ENCODE results near the gene FOXA2. TPM values are rescaled to one million over a fixed set of nuclear protein-coding genes. Genes with fewer than 3 reads are reported as not detected.

The FOXA2 gene
- total RNA-seq, 1 donor from 2014 or later = not detected

DNA sequence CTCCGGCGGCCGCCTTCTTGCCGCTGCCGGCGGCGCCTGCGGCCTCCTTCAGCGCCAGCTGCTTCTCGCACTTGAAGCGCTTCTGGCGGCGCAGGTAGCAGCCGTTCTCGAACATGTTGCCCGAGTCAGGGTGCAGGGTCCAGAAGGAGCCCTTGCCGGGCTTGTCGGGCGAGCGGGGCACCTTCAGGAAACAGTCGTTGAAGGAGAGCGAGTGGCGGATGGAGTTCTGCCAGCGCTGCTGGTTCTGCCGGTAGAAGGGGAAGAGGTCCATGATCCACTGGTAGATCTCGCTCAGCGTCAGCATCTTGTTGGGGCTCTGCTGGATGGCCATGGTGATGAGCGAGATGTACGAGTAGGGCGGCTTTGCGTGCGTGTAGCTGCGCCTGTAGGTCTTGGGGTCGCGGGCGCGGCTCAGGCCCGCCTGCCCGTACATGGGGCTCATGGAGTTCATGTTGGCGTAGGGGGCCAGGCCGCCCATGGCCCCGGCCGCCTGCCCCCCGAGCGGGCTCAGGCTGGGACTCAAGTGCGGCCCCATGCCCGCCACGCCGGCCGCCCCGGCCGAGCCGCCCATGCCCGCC lies 1.9 kb downstream of the FOXA2 start:
- no peaks in the 10 kb centered on the region for H3K9me3 Mint-ChIP-seq
- ChIA-PET POLR2A (no interaction called here), CTCF (no interaction called here)
- H3K27me3 Mint-ChIP-seq = peaks cover 60% of the 10 kb centered on the region
- peaks cover 4% of the 10 kb centered on the region for H3K4me1 Mint-ChIP-seq
- TF ChIP-seq, protein P1, sequence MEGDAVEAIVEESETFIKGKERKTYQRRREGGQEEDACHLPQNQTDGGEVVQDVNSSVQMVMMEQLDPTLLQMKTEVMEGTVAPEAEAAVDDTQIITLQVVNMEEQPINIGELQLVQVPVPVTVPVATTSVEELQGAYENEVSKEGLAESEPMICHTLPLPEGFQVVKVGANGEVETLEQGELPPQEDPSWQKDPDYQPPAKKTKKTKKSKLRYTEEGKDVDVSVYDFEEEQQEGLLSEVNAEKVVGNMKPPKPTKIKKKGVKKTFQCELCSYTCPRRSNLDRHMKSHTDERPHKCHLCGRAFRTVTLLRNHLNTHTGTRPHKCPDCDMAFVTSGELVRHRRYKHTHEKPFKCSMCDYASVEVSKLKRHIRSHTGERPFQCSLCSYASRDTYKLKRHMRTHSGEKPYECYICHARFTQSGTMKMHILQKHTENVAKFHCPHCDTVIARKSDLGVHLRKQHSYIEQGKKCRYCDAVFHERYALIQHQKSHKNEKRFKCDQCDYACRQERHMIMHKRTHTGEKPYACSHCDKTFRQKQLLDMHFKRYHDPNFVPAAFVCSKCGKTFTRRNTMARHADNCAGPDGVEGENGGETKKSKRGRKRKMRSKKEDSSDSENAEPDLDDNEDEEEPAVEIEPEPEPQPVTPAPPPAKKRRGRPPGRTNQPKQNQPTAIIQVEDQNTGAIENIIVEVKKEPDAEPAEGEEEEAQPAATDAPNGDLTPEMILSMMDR (IDR thresholded peaks at IDR 0.05) = no peak
- no peak overlapping the region for H3K4me3 Mint-ChIP-seq
- H3K36me3 Mint-ChIP-seq (ENCODE audit: low read depth) = no peaks in the 10 kb centered on the region
- intact Hi-C loops (cut with micrococcal nuclease) = loop anchor here (10.0 kb wide), 1 partner anchor 868 kb away; no protein-coding TSS in a partner anchor
- ATAC-seq (ENCODE audit: low read depth) (no peak), DNase-seq (no peak)
- H3K27ac Mint-ChIP-seq = no peak overlapping the region

DNA sequence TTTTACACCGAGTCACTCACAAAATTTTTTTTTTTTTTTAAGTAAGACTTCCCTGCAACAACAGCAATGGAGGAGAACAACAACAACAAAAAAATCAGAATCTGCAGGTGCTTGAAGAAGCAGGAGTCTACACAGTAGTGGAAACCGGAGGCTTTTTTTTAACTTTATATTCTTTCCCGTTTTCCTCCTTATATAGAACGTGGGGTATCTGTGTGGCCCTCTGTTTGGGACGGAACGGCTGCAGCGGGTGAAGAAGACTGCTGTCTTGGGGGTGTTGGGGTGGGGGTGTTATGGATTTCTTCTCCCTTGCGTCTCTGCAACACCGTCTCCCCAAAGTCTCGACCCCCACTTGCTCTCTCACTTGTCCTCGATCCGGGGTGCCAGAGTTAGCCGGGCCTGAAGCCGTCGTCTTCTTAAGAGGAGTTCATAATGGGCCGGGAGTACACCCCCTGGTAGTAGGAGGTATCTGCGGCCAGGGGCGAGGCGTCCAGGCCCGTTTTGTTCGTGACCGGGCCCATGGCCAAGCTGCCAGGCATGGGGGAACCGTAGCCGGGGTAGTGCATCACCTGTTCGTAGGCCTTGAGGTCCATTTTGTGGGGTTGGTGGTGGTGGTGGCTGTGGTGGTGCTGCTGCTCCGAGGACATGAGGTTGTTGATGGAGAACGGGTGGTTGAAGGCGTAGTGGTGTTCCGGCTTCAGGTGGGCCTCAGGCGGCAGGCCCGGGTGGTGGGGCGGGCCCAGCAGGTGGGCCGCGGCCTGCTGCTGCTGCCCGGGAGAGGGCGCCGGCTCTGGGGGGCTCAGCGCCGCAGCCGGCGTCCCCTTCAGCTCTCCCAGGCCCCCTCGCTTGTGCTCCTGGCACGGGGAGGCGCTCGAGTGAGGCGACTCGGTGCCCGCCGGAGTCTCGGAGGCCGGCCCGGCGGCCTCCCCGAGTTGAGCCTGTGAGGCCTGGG lies 2.7 kb downstream of the FOXA2 start:
- ChIA-PET POLR2A (no interaction called here), CTCF (no interaction called here)
- peaks cover 55% of the 10 kb centered on the region for H3K27me3 Mint-ChIP-seq
- ATAC-seq (ENCODE audit: low read depth) (no peak), DNase-seq (no peak)
- TF ChIP-seq, protein P1 (IDR thresholded peaks at IDR 0.05) = no peak
- no peaks in the 10 kb centered on the region for H3K9me3 Mint-ChIP-seq
- no peaks in the 10 kb centered on the region for H3K36me3 Mint-ChIP-seq (ENCODE audit: low read depth)
- H3K27ac Mint-ChIP-seq = no peak overlapping the region
- intact Hi-C loops (cut with micrococcal nuclease) = loop anchor here (10.0 kb wide), 1 partner anchor 867 kb away; no protein-coding TSS in a partner anchor
- no peak overlapping the region for H3K4me3 Mint-ChIP-seq
- H3K4me1 Mint-ChIP-seq = peaks cover 4% of the 10 kb centered on the region

DNA sequence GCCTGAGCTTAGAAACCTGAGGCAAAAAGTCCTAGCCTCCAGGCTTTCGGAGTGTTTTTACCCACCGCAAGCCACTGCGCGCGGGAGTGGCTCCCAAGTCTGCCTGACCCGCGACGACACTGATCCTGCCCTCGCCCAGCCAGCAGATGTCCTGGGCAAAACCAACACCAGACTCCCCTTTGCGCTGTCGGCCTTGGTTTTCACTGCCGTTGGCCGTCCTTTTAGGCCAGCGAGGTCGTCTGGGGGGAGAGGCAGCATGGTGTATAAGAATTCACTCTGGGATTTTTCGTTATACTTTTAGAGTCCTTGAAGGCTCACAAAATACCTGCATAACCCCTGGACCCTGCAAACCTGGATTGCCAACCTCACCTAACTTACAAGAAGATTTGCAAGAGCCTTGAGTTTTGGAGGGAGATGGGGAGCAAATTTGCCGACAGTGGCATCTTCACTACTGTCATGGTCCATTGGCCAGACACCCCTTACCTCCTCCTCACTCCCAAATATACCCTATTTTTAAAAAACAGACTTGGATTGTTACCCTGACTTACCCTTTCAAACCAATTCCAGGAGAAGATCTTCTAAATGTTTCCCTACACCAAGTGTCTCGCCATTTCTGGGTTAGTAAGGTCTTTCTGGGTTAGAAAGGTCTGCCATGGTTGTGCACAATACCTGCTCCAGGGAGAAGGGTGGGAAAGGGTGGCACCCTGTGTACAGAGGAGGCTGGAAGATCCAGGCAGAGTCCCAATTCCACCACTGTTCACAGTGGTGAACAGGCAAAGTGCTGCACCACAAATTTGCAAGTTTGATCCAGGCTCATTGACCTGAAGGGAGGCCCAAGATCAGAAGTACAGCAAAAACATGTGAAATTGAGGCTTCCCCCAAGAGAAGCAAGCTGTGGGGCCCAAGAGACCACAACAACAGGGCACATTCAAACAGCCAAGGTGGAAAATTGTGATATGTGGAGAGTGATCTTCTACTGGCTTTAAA lies 4.4 kb downstream of the FOXA2 start:
- DNase-seq (no peak), ATAC-seq (ENCODE audit: low read depth) (no peak)
- intact Hi-C loops (cut with micrococcal nuclease) = loop anchor here (10.0 kb wide), 1 partner anchor 865 kb away; no protein-coding TSS in a partner anchor
- Mint-ChIP-seq H3K4me3 (no peak overlapping the region), H3K27me3 (peaks cover 54% of the 10 kb centered on the region), H3K4me1 (peaks cover 8% of the 10 kb centered on the region), H3K27ac (no peak overlapping the region), H3K36me3 (ENCODE audit: low read depth) (no peaks in the 10 kb centered on the region), H3K9me3 (no peaks in the 10 kb centered on the region)
- TF ChIP-seq, protein P1 (IDR thresholded peaks at IDR 0.05) = no peak
- CTCF ChIA-PET = no interaction called here
- POLR2A ChIA-PET = no interaction called here

DNA sequence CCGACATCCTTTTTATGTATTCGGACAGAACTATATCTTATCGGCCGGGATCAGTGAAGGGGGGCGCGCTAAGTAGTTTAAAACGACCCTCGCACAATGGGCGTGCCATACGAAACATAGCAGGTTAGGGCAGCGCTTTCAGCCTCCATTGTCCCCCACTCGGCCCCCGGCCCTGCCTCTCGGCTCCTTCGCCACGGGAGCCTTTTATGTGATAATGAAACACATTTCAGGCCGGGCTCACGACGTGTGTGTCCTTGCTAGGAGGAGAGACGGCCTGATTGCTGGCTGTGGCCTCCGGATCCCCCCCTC lies 5.3 kb downstream of the FOXA2 start:
- H3K27me3 Mint-ChIP-seq = peaks cover 60% of the 10 kb centered on the region
- intact Hi-C loops (cut with micrococcal nuclease) = no loop called here
- POLR2A ChIA-PET = no interaction called here
- H3K9me3 Mint-ChIP-seq = no peaks in the 10 kb centered on the region
- DNase-seq = no peak
- CTCF ChIA-PET = no interaction called here
- H3K4me3 Mint-ChIP-seq = no peak overlapping the region
- peaks cover 8% of the 10 kb centered on the region for H3K4me1 Mint-ChIP-seq
- ATAC-seq (ENCODE audit: low read depth) = no peak
- TF ChIP-seq, protein P1 (IDR thresholded peaks at IDR 0.05) = no peak
- H3K27ac Mint-ChIP-seq = no peak overlapping the region
- H3K36me3 Mint-ChIP-seq (ENCODE audit: low read depth) = no peaks in the 10 kb centered on the region
